IMR-90 (cell line): ENCODE results near the gene DDX4. TPM values are rescaled to one million over a fixed set of nuclear protein-coding genes. Genes with fewer than 3 reads are reported as not detected.

ENCODE experiments used
- microRNA-seq, 2 experiments: library from miRNA; stranded (forward) in 1 of 2; unstranded in 1 of 2; fragments of 10-50 nt in 1 of 2; fragments of <30 nt in 1 of 2; gene quantifications in 1 of 2; microRNA quantifications in 1 of 2; one replicate each; pipeline versions ENCODE3 to v1.1.0; 2013 to 2020; ENCODE audit not compliant: insufficient read depth in 1 of 2, insufficient read length in 1 of 2, unreplicated experiment in 1 of 2
- polyA plus RNA-seq, 3 experiments: library from polyadenylated mRNA; depleted of rRNA; stranded (reverse); fragments of >200 nt; gene quantifications; 2 replicates each; pipeline ENCODE4 v1.2.3, GENCODE V29; 2012; ENCODE audit warnings: low replicate concordance in 1 of 3
- small RNA-seq, 5 experiments: library from RNA; depleted of rRNA; stranded (forward); fragments of <200 nt; gene quantifications; one replicate each; pipeline ENCODE3, GENCODE V24; 2012
- total RNA-seq: library from RNA; depleted of rRNA; stranded (reverse); fragments of >200 nt; gene quantifications from 2 replicates; pipeline ENCODE4 v1.2.3, GENCODE V29; 2012; rRNA removed

The DDX4 gene
- total and polyA plus RNA-seq, 2 of the 4 experiments (the other 2 are of a cell fraction): not detected

Small RNAs within 50 kb of the gene (microRNA-seq; reads per million reads assigned to microRNA genes)
- gene AC016632.1 (ENCODE audit: insufficient read depth, insufficient read length): not detected
- not detected for gene RNA5SP183 (ENCODE audit: insufficient read depth, insufficient read length)

Small RNAs within 50 kb of the gene (small RNA-seq; reads per million reads assigned to genes)
- gene AC016632.1: 0 reads per million in 5 experiments
- 0 reads per million in 5 experiments for gene RNA5SP183

Other genes starting within 250 kb of the DDX4 start
- 21.3 and 24.7 TPM in 2 replicates for gene PLPP1, start 203.1 kb upstream of the DDX4 start, total RNA-seq
- 19.2 and 20.4 TPM in 2 replicates for gene PLPP1, start 203.1 kb upstream of the DDX4 start, polyA plus RNA-seq (2012; rRNA removed)
- 20.8 and 24.2 TPM in 2 replicates for gene SLC38A9, start 25.7 kb upstream of the DDX4 start, total RNA-seq
- gene SLC38A9, start 25.7 kb upstream of the DDX4 start, polyA plus RNA-seq (2012; rRNA removed): 8.1 and 10.5 TPM in 2 replicates
- gene IL31RA, start 113.3 kb downstream of the DDX4 start, total RNA-seq: 0.56 and 0.90 TPM in 2 replicates
- 0.34 and 0.39 TPM in 2 replicates for gene IL31RA, start 113.3 kb downstream of the DDX4 start, polyA plus RNA-seq (2012; rRNA removed)